HG02642 (cell line): ENCODE measurements around the gene TRPM8.

Experiments used
- ATAC-seq: cut with Tn5 transposase; IDR thresholded peaks from one replicate; pipeline ENCODE4 v1.9.1; 2021; ENCODE audit warnings: mild to moderate bottlenecking; ENCODE audit not compliant: unreplicated experiment, poor library complexity

Gene TRPM8

DNA sequence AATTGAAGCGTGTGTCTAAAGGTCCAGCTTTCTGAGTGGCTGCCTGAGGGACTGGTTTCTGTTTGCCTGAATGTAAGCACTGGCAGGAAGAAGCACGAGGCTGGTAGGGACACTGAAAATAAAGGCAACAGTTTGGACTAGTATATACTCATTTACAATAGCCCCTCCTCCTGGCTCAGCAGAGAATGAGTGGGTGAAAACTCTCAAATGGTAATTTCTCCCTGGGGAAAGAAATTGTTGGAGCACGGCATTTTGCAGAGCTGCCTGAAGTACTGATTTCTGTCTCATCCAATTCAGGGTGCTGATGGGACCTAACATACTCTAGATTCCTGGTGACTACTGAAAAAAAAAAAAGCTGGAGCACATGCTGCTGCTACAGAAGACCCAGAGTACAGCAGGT lies 116.0 kb downstream of the TRPM8 start:
- ATAC-seq: no peak

DNA sequence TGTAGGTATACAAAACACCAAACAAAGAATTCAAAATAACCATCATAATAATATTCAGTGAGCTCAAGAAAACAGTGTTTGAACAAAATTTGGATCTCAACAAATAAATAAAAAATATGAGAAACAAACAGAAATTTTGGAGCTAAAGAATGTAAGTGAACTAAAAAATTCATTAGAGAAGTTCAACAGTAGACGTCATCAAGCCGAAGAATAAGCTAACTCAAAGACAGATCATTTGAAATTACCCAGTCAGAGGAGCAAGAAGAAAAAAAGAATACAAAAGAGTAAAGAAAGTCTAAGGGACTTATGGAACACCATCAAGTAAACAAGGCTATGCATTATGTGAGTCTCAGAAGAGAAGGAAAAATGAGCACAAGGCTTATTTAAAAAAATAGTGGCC lies 116.7 kb downstream of the TRPM8 start:
- no peak for ATAC-seq

DNA sequence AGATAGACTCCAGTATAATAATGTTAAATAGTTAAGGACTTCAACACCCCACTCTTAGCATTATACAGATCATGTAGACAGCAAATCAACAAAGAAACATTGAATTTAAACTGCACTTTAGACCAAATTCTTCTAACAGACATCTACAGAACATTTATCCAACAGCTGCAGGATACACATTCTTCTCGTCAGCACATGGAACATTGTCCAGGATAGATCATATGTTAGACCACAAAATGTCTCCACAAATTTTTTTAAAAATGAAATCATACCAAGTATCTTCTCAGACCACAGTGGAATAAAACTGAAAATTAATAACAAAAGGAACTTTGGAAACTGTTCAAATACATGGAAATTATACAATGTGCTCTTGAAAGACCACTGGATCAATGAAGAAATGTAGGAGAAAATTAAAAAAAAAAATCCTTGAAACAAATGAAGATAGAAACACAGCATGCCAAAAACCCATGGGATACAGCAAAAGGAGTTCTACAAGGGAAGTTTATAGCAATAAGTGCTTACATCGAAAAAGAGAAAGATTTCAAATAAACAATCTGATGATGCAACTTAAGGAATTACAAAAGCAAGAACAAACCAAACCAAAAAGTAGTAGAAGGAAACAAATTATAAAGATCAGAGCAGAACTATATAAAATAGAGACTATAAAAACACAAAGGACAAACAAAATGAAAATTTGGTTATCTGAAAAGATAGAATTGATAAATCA lies 121.1 kb downstream of the TRPM8 start:
- ATAC-seq: no peak

DNA sequence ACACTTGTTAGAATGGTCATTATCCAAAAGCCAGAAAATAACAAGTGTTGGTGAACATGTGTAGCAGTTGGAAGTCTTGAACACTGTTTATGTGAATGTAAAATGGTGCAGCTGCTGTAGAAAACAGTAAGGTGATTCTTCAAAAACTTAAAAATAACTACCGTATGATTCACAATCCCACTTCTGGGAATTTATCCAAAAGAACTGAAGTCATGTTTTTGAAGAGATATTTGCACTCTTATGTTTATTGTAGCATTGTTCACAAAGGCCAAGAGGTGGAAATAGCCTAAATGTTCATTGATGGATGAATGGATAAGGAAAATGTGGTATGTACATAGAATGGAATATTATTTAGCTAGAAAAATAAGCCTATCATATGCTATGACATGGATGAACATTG lies 127.0 kb downstream of the TRPM8 start:
- no peak for ATAC-seq

DNA sequence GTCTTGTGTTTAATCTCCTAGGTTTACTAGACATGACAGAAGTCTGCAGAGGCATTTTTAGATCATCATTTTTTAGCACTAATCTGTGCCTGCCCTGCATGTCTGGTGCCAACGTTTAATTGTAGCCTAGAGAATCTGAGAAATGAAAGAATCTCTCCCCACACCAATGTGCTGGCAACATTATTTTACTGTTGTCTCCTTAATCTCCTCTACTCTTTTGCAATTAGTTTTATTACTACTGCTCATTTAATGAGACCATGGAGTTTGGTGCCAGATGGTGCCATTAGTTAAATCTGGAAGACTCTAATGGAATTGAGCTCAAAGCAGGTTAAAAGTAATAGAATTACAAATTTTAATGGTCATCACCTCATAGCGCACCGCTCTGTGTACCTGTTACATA lies 129.3 kb downstream of the TRPM8 start:
- no peak for ATAC-seq

DNA sequence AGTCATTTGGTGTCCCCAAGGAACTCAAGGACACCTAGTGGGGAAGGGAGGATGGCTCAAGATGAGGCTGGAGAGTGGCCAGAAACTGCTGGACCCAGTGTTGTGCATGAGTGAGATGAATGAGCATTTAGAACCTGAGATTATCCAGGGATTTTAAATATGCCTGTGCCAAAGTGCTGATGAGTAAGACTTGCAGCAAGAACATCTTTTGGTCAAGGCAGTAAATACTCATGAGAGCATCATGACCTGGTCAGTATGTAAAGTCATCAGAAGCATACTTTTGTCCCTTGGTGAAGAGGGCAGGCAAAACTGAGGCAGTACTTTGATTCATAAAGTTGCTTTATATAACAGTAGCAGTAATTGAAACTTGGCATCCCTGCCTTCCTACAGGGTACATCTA lies 130.2 kb downstream of the TRPM8 start:
- ATAC-seq: no peak

DNA sequence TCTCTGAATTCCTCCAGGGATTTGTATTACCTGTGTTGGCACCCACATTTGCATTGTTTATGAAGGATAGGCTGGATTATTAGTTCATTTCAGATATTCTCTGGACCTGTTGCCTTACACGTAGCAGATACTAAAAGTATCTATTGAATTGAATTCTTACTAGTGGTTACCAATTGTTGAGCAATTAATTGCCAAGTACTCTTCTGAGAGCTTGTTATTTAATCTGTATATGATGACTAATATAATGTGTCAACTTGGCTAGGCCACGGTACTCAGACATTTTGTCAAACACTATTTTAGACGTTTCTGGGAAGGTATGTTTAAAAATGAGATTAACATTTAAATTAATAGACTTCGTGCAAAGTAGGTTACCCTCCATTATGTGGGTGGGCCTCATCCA lies 130.9 kb downstream of the TRPM8 start:
- no peak for ATAC-seq

DNA sequence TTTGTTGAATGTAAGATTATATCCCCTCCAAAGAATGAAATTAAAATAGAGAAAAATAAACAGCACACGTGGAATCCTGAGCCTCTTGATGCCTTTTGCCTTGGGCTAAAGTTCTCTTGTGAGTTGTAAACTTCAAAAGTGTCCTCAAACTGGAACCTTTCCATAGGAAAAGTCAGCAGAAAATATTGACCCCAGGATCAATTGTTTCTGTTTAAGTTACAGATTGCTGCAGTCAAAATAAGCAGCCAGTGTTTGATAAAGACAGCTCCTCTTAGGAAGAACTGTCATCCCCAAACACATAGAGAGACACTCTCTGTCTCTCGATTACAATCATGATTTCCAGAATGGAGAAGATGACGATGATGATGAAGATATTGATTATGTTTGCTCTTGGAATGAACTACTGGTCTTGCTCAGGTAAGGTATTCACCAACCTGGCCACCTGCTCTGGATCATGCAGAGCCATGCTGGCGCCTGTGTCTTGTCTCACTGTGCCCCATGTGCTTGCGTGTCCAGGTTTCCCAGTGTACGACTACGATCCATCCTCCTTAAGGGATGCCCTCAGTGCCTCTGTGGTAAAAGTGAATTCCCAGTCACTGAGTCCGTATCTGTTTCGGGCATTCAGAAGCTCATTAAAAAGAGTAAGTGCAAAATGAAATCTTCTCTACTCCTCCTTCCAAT lies 133.4 kb downstream of the TRPM8 start, which contains the start of gene SPP2:
Gene SPP2 (plus strand): TSS at position 248 of the 681 bp plus-strand sequence. CDS start 85 bp downstream, at position 333.
- no peak for ATAC-seq

DNA sequence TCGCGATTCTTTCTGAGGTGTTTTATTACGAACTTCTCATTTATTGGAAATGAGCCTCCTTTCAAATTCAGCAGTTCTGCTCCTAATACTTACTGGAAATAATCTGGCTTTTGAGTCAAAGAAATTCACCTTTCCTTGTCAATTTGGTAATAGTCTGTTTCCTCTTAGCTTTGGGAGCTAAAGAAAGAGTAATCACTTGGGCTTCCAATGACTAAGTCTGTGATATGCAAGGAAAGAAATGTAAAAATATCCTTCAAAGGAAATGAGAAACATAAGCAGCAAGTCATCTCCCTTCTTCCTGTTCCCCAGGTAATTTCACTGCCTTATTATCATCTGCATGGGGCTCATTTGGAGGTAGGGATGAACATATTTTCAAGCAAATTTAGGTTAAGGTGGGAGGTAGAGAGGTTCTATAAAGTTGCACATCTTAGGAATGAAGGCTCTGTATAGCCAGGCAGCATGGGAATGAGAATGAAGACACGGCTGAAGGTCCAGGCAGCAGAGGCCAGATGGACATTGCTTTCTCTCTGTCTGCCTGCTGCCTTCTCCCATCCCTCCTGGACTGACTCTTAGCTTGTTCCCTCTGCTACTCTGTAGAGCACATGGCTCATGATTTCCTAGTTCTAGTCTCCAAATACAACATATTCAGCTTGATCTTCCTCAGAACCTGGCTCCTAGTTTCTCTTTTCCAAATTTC lies 134.3 kb downstream of the TRPM8 start:
- ATAC-seq: no peak

DNA sequence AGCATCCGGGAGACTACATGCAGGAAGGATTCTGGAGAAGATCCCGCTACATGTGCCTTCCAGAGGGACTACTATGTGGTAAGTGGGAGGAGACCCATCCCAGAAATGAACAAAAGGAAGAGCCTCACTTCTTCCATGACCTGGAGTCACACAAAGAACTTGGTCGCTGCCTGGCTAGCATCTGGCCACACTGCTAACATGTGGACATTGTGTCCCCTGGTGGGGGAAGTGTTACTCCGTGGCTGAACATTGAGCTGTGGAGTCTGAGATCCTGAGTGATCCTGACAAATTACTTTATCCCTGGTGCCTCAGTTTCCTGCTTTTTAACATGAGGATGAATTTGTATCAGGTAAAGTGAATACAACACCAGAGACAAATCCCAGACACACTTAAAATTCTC lies 141.7 kb downstream of the TRPM8 start:
- no peak for ATAC-seq

DNA sequence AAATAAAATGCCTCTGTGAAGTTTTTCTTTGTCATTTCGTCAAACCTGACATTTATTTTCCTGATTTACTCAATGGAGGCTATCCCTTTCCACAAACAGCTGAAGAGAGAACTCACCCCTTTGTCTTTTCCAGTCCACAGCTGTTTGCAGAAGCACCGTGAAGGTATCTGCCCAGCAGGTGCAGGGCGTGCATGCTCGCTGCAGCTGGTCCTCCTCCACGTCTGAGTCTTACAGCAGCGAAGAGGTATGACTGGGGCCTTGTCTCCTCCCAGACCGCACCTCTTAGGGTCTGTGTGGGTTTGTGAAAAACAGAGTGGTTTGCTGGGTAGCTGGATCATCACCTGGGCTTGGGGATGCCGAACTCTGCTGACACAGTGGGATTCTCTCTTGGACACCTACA lies 143.1 kb downstream of the TRPM8 start:
- ATAC-seq: no peak

DNA sequence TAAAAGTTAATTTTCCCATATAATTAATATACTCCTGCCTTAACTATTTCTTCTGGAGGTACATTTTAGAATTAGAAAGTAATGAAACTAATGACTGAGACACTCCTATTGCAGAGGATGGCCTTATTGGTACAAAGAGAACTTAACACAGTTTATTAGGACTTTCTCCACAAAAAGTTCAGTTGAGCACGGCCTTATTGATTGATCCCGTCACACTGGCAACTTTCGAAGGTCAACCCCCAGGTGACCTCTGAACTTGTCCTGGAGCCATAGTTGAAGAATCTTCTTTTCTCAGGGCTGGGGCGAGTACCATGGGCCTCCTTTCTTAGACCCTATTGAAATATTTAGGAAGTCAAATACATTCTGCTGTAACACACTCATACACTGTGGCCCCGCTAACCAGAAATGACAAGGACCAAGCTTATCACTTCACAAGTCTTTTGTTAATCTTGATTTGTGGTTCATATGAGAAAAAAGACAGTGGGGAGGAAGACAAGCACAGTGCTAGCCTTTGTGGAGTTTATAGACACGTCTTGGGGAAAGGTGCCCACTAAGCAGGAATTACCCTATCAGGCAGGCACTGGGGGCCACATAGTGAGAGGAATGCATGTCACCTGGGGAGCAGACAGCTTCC lies 144.6 kb downstream of the TRPM8 start:
- ATAC-seq: no peak

DNA sequence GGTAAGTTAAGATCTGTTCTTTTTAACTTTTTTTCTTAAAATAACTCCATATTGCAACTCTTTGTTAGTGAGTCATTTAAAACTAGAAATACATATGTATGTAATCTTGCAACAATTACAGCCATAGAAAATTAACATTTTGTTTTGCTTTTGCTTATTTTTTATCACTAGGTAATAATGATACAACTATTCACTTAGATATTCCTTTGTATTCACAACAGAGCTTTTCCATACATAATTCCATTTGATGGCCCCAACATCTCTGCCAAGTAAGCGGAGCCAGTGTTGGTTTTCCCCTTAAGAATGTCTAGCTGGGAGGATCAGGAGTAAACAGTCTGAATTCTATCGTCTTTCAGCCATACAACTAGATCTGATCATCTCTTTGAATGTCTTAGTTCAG lies 149.4 kb downstream of the TRPM8 start:
- no peak for ATAC-seq
